Subcutaneous abdominal adipose tissue (tissue), 5 donors: ENCODE data around the gene KIAA1210.

ENCODE experiments used
- H3K27ac ChIP-seq: one replicate; pipeline ENCODE4 v1.7.0; 2013; ENCODE audit warnings: low read depth, mild to moderate bottlenecking, inconsistent platforms, low read length, moderate library complexity
- H3K27me3 ChIP-seq, 5 donors: one replicate each; pipeline ENCODE4 v1.7.0; 2013; ENCODE audit warnings: low read length in 5 of 5, inconsistent platforms in 1 of 5; ENCODE audit not compliant: control insufficient read depth in 5 of 5, insufficient read depth in 4 of 5
- H3K36me3 ChIP-seq, 5 donors: one replicate each; pipeline ENCODE4 v1.7.0; 2013; ENCODE audit warnings: low read length in 5 of 5; ENCODE audit not compliant: control insufficient read depth in 5 of 5, insufficient read depth in 5 of 5
- H3K4me1 ChIP-seq, 5 donors: one replicate each; pipeline ENCODE4 v1.7.0; 2013; ENCODE audit warnings: low read length in 5 of 5, mild to moderate bottlenecking in 3 of 5, moderate library complexity in 1 of 5; ENCODE audit not compliant: control insufficient read depth in 5 of 5, insufficient read depth in 5 of 5
- H3K4me3 ChIP-seq, 5 donors: one replicate each; pipeline ENCODE4 v1.7.0; 2013; ENCODE audit warnings: low read length in 5 of 5, low read depth in 1 of 5
- H3K9ac ChIP-seq, 5 donors: one replicate each; pipeline ENCODE4 v1.7.0; 2013; ENCODE audit warnings: low read length in 5 of 5, mild to moderate bottlenecking in 4 of 5, moderate library complexity in 3 of 5
- H3K9me3 ChIP-seq, 5 donors: one replicate each; pipeline ENCODE4 v1.7.0; 2013; ENCODE audit warnings: low read length in 5 of 5; ENCODE audit not compliant: control insufficient read depth in 5 of 5
- donor health status: healthy.
- donor health status: healthy.
- donor health status: healthy.
- donor health status: healthy.
- donor health status: healthy.

The KIAA1210 gene

GRCh38 chrX:119073200-119073905 is 54.3 kb downstream of the KIAA1210 start:
- Histone ChIP-seq H3K9ac (no peak overlapping the region), H3K4me3 (no peak overlapping the region), H3K9me3 (no peaks in the 10 kb centered on the region), H3K27me3 (peaks cover 3 to 17% (median 8%) of the 10 kb centered on the region in 5 donors), H3K4me1 (no peaks in the 10 kb centered on the region), H3K27ac (no peak overlapping the region), H3K36me3 (no peaks in the 10 kb centered on the region)

DNA sequence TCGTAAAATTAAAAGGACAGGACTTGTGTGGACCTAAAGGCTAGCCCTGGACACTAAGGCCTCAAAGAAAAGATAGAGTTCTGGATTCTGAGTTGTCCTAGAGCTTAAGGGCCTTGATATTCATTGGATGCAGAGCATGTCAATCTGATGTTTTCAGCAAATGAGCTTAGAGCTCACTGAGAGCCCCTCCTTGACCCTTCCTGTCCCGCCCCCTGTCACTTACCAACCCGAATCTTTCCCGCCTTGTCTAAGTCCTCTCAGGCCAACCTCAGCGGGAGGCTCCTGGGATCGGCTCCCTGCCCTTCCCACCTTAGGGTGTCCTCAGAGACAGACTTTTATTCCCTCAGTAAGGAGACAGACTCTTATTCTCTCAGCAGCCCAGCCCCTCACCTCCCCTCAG is 54.9 kb downstream of the KIAA1210 start, which contains the start of gene CT47C1:
Gene CT47C1, plus strand, starts transcription at position 250 of the 400 bp plus-strand sequence. CDS start 233 bp downstream, outside the sequence.
- Histone ChIP-seq H3K27ac (no peak within 1 kb of the TSS), H3K36me3 (no peaks in the 10 kb centered on the region), H3K9me3 (no peaks in the 10 kb centered on the region), H3K27me3 (peaks cover under 1 to 17% (median 8%) of the 10 kb centered on the region in 5 donors), H3K9ac (no peak within 1 kb of the TSS), H3K4me3 (no peak within 1 kb of the TSS), H3K4me1 (no peaks in the 10 kb centered on the region)

- Histone ChIP-seq H3K9me3 (no peaks in the 10 kb centered on the region), H3K9ac (no peak overlapping the region), H3K27ac (no peak overlapping the region), H3K4me3 (no peak overlapping the region), H3K27me3 (peaks cover 0 to 15% (median 8%) of the 10 kb centered on the region in 5 donors), H3K36me3 (no peaks in the 10 kb centered on the region), H3K4me1 (no peaks in the 10 kb centered on the region)
These were observed 56.2 kb downstream of the KIAA1210 start for GRCh38 chrX:119071381-119071780.

GRCh38 chrX:119069762-119070161 is 57.9 kb downstream of the KIAA1210 start:
- no peaks in the 10 kb centered on the region for H3K4me1 ChIP-seq
- no peak overlapping the region for H3K4me3 ChIP-seq
- H3K9ac ChIP-seq: no peak overlapping the region
- H3K36me3 ChIP-seq: no peaks in the 10 kb centered on the region
- peaks cover 3 to 15% (median 8%) of the 10 kb centered on the region in 5 donors for H3K27me3 ChIP-seq
- no peak overlapping the region for H3K27ac ChIP-seq
- H3K9me3 ChIP-seq: no peaks in the 10 kb centered on the region

DNA sequence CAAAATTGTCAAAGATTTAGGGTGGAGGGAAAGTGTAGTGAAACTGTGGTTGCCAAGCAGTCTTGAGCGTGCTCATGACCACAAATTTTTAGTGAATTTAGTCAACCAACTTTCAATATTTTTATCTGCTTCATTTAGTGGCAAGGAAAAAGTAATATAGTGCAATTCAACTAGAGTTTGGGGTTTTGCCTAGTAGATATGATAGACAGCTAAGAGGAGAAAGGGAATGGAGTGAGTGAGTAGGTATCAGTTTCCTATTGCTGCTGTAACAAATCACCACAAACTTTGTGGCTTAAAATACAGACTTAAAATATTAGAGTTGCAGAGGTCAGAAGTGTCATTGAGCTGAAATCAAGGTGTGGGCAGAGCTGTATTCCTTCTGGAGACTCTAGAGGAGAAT is 58.5 kb downstream of the KIAA1210 start:
- Histone ChIP-seq H3K27me3 (peaks cover 7 to 15% (median 8%) of the 10 kb centered on the region in 5 donors), H3K36me3 (no peaks in the 10 kb centered on the region), H3K27ac (no peak overlapping the region), H3K4me3 (no peak overlapping the region), H3K9me3 (no peaks in the 10 kb centered on the region), H3K9ac (no peak overlapping the region), H3K4me1 (no peaks in the 10 kb centered on the region)

GRCh38 chrX:119067023-119067739 is 60.4 kb downstream of the KIAA1210 start:
- Histone ChIP-seq H3K4me1 (no peaks in the 10 kb centered on the region), H3K4me3 (no peak overlapping the region), H3K36me3 (no peaks in the 10 kb centered on the region), H3K9me3 (no peaks in the 10 kb centered on the region), H3K27ac (no peak overlapping the region), H3K27me3 (peaks cover 7 to 13% (median 8%) of the 10 kb centered on the region in 5 donors), H3K9ac (no peak overlapping the region)

GRCh38 chrX:119063428-119063827 is 64.2 kb downstream of the KIAA1210 start:
- no peaks in the 10 kb centered on the region for H3K9me3 ChIP-seq
- no peak overlapping the region for H3K27ac ChIP-seq
- no peaks in the 10 kb centered on the region for H3K36me3 ChIP-seq
- no peak overlapping the region for H3K9ac ChIP-seq
- H3K4me1 ChIP-seq: no peaks in the 10 kb centered on the region
- no peak overlapping the region for H3K4me3 ChIP-seq
- H3K27me3 ChIP-seq: peaks cover 0 to 10% (median 4%) of the 10 kb centered on the region in 5 donors

DNA sequence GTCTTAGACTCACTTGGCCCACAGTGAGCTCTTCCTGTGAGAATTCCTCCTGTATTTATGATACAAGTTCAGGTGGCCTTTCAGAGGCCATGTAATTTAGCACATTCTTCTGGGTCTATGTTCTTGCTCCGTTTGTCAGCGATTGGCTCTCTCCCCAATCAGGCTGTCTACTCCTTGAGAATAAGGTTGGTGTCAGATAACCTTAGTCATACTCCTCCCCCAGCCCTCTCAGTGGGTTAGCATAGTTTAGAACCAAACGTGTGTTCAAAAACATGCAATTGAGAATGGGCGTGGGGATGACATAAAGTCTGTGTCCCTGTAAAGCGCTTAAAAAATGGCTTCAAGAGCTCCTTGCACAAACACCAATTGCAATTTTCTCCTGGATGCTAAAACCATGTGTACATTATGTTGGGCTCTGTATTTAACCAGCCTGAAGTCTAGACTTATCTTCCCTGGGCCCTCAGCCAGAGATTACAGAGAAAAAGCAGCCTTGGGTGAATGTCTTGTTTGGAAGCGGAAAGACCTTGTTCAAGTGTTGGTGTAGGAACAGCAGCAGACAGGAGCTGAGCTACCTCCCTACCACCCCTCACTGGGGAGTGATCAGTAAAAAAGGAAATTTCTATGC is 64.8 kb downstream of the KIAA1210 start:
- no peak overlapping the region for H3K4me3 ChIP-seq
- H3K9ac ChIP-seq: no peak overlapping the region
- H3K9me3 ChIP-seq: no peaks in the 10 kb centered on the region
- H3K36me3 ChIP-seq: no peaks in the 10 kb centered on the region
- peaks cover 0 to 10% (median 4%) of the 10 kb centered on the region in 5 donors for H3K27me3 ChIP-seq
- no peak overlapping the region for H3K27ac ChIP-seq
- no peaks in the 10 kb centered on the region for H3K4me1 ChIP-seq

GRCh38 chrX:119055687-119056086 is 71.9 kb downstream of the KIAA1210 start:
- peaks cover 5 to 14% (median 8%) of the 10 kb centered on the region in 5 donors for H3K27me3 ChIP-seq
- H3K9ac ChIP-seq: no peak overlapping the region
- H3K36me3 ChIP-seq: no peaks in the 10 kb centered on the region
- H3K27ac ChIP-seq: no peak overlapping the region
- no peak overlapping the region for H3K4me3 ChIP-seq
- no peaks in the 10 kb centered on the region for H3K4me1 ChIP-seq
- no peaks in the 10 kb centered on the region for H3K9me3 ChIP-seq

GRCh38 chrX:119045884-119046283 is 81.7 kb downstream of the KIAA1210 start:
- Histone ChIP-seq H3K27me3 (peaks cover 0 to 1% (median 0%) of the 10 kb centered on the region in 5 donors), H3K9me3 (no peaks in the 10 kb centered on the region), H3K4me1 (peaks cover 0 to 6% (median 4%) of the 10 kb centered on the region in 5 donors), H3K36me3 (no peaks in the 10 kb centered on the region), H3K27ac (no peak overlapping the region), H3K9ac (no peak overlapping the region), H3K4me3 (no peak overlapping the region)
